Stimulated activated naive CD4-positive, alpha-beta T cell treated with Interleukin-2 at 50 U/mL for 16 hours (primary cell): ENCODE data around the gene NNMT.

ENCODE experiments used
- DNase-seq: peaks from one replicate; lab custom pipeline; 2025; lab: John Stamatoyannopoulos, UW

Gene NNMT

GRCh38 chr11:114263513-114264170 lies 32.6 kb upstream of the NNMT start:
- no peak for DNase-seq

GRCh38 chr11:114264381-114264780 lies 31.8 kb upstream of the NNMT start:
- DNase-seq, result no peak

- DNase-seq, result no peak
These were observed 30.9 kb upstream of the NNMT start for GRCh38 chr11:114265122-114265878.

- DNase-seq, result no peak
These were observed 26.7 kb upstream of the NNMT start for GRCh38 chr11:114269498-114269897.

GRCh38 chr11:114270531-114271270 lies 25.5 kb upstream of the NNMT start:
- no peak for DNase-seq

GRCh38 chr11:114271316-114271715 lies 24.9 kb upstream of the NNMT start:
- no peak for DNase-seq

GRCh38 chr11:114272311-114272710 lies 23.9 kb upstream of the NNMT start:
- no peak for DNase-seq

GRCh38 chr11:114273071-114273470 lies 23.1 kb upstream of the NNMT start:
- no peak for DNase-seq

- no peak for DNase-seq
These were observed 22.1 kb upstream of the NNMT start for GRCh38 chr11:114273890-114274635.

GRCh38 chr11:114274637-114275036 lies 21.6 kb upstream of the NNMT start:
- DNase-seq, result no peak

GRCh38 chr11:114275280-114275679 lies 20.9 kb upstream of the NNMT start:
- DNase-seq, result no peak

GRCh38 chr11:114276077-114276476 lies 20.1 kb upstream of the NNMT start:
- no peak for DNase-seq

GRCh38 chr11:114277637-114278341 lies 18.4 kb upstream of the NNMT start:
- DNase-seq, result no peak

- no peak for DNase-seq
These were observed 17.7 kb upstream of the NNMT start for GRCh38 chr11:114278342-114279065.

- no peak for DNase-seq
These were observed 16.2 kb upstream of the NNMT start for GRCh38 chr11:114279792-114280546.

GRCh38 chr11:114280696-114281095 lies 15.5 kb upstream of the NNMT start:
- no peak for DNase-seq

GRCh38 chr11:114281388-114281956 lies 14.7 kb upstream of the NNMT start:
- no peak for DNase-seq

- no peak for DNase-seq
These were observed 13.7 kb upstream of the NNMT start for GRCh38 chr11:114282488-114282887.

GRCh38 chr11:114283422-114283821 lies 12.8 kb upstream of the NNMT start:
- no peak for DNase-seq

GRCh38 chr11:114284021-114284420 lies 12.2 kb upstream of the NNMT start:
- DNase-seq, result no peak
